ENCODE data around the gene BID.

The BID gene

GRCh38 chr22:17777005-17777716 lies 2.9 kb upstream of the BID start:
- DNase-seq (ENCODE audit: low read depth), result no peak

GRCh38 chr22:17775781-17776465 lies 1.7 kb upstream of the BID start:
- no peak overlapping the region for H3K4me3 ChIP-seq (ENCODE audit: control insufficient read depth, low read depth, low read length)
- TF ChIP-seq, protein P1, sequence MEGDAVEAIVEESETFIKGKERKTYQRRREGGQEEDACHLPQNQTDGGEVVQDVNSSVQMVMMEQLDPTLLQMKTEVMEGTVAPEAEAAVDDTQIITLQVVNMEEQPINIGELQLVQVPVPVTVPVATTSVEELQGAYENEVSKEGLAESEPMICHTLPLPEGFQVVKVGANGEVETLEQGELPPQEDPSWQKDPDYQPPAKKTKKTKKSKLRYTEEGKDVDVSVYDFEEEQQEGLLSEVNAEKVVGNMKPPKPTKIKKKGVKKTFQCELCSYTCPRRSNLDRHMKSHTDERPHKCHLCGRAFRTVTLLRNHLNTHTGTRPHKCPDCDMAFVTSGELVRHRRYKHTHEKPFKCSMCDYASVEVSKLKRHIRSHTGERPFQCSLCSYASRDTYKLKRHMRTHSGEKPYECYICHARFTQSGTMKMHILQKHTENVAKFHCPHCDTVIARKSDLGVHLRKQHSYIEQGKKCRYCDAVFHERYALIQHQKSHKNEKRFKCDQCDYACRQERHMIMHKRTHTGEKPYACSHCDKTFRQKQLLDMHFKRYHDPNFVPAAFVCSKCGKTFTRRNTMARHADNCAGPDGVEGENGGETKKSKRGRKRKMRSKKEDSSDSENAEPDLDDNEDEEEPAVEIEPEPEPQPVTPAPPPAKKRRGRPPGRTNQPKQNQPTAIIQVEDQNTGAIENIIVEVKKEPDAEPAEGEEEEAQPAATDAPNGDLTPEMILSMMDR (conservative IDR thresholded peaks at IDR 0.05; ENCODE audit: control insufficient read depth, insufficient read depth, low read depth, low read length), result no peak
- DNase-seq (ENCODE audit: low read depth), result no peak

More at GRCh38 chr22:17777005-17777716, 2.9 kb upstream of the BID start:
- TF ChIP-seq, protein P1 (conservative IDR thresholded peaks at IDR 0.05; ENCODE audit: control insufficient read depth, insufficient read depth, low read depth, low read length), result no peak
- peak overlapping the region; percentile 3 for H3K4me3 ChIP-seq (ENCODE audit: control insufficient read depth, low read depth, low read length)

DNA sequence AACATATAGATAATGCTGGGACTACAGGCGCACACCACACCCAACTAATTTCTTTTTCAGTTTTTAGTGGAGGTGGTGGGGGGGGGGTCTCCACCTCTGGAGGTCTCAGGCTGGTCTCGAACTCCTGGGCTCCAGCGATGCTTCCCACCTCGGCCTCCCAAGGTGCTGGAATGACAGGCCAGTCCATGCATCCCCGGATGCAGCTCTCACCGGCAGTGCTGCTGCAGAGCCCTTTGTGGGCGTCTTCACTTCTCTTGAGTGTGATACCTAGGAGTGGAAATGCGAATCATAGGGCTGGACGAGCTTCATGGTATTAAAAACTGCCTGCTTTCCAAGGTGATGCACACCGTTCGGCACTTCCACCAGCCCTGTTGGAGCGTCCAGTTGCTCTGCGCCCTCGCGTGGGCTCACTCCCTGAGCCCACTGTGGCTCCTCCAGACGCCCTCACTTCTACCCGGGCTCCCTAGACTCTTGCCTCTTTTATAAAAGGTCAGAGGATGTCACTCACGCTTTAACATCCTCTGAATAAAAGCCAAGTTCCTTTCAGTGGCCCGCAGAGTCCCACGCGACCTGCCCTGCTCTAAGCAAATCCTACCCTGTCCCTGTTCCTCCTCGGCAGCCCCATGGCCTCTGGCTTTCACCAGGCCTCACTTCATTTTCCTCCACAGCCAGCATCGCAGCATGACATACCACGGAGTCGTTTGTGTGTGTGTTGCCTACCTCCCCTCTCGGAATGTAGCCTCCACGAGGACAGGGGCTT lies 837 bp upstream of the BID start:
- TF ChIP-seq, protein P1 (conservative IDR thresholded peaks at IDR 0.05; ENCODE audit: control insufficient read depth, insufficient read depth, low read depth, low read length), result no peak
- H3K4me3 ChIP-seq (ENCODE audit: control insufficient read depth, low read depth, low read length), result no peak overlapping the region

DNA sequence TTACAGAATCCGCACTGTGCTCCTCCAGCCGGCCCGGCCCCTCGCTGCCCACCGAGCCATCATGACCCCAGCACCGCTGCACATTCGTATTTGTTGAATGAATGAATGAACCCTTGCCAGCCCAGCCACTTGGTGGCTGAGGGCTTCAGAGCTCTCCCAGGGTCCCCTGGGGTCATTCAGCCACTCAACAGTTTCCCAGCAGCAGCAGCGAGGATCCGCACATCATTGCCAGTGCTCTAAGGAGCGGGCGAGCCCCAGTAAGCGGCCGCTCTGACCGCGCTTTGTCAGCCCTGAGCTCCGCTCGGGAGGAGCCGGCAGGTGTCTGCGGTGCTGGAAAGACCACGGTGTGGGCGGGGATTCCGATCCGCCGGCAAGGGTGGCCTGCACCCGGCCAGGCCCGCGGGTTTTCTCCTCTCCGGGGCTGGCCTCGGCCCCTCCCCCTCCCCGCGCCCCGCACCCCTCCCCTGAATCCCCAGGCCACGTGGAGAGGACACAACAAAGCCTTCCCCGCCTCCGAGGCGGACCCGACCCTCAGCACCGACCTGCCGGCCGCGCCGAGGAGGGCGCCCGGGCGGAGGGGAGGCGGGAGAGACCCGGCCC lies 563 bp downstream of the BID start:
- peak overlapping the region; percentile 61 for H3K4me3 ChIP-seq (ENCODE audit: control insufficient read depth, low read depth, low read length)
- peak; percentile 20 for DNase-seq (ENCODE audit: low read depth)
- TF ChIP-seq, protein P1 (conservative IDR thresholded peaks at IDR 0.05; ENCODE audit: control insufficient read depth, insufficient read depth, low read depth, low read length), result no peak

More for the DNA sequence above, 837 bp upstream of the BID start:
- DNase-seq (ENCODE audit: low read depth), result no peak

DNA sequence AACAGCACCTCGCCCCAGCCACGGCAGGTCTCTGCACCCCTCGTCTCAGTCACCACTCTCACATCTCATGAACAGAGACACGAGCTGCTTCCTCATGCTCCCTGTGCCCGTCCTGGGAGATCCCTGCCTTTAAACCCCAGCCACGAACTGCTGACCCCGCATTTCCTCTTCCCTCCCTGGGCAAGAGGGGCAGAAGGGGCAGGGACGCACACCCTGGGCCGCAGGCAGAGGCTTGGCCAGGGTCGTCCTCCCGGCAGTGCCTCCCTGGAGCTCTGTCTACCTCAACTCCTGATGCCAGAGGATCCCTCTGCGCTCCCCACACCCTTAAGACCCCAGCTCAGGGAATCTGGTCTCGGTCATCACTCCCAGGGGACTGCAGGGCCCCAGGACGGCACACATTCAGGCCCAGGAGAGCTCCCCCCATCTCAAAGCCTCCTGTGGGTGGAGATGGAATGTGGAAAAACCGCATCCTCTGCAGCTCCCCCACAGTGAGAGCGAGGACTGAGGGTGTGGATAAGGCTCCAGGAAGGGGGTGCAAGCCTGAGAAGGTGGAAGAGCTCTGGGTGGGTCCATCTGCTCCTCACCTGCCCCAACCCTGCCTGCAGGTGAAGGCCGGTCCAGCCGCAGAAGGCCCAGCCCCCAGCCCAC lies 1.2 kb downstream of the BID start:
- H3K4me3 ChIP-seq (ENCODE audit: control insufficient read depth, low read depth, low read length), result peak overlapping the region; percentile 61
- TF ChIP-seq, protein P1 (conservative IDR thresholded peaks at IDR 0.05; ENCODE audit: control insufficient read depth, insufficient read depth, low read depth, low read length), result no peak
- DNase-seq (ENCODE audit: low read depth), result peak; percentile 26

All from fibroblast of mammary gland (primary cell).